GM18520 (cell line): Measurements from ENCODE around the gene TIMM44.
"Not testable (repeated sequence)": the region's sequence is repeated elsewhere in the genome, so short reads cannot be mapped to it uniquely, and the experiment has no call there.

Experiments used
- ATAC-seq: cut with Tn5 transposase; IDR thresholded peaks from one replicate; pipeline ENCODE4 v1.9.1; 2021; ENCODE audit not compliant: unreplicated experiment

The TIMM44 gene

GRCh38 chr19:7953060-7953459 lies 9.6 kb upstream of the TIMM44 start:
- ATAC-seq = no peak

- ATAC-seq = no peak
These were observed 4.5 kb upstream of the TIMM44 start for GRCh38 chr19:7947939-7948338.

- peak; percentile 15 for ATAC-seq
These were observed 803 bp upstream of the TIMM44 start for GRCh38 chr19:7944177-7944761.

GRCh38 chr19:7942981-7943443 lies 454 bp downstream of the TIMM44 start:
- ATAC-seq = no peak

- no peak for ATAC-seq
These were observed 1.4 kb downstream of the TIMM44 start for GRCh38 chr19:7941895-7942596.

GRCh38 chr19:7940841-7941240 lies 2.6 kb downstream of the TIMM44 start:
- ATAC-seq = no peak

GRCh38 chr19:7934766-7935165 lies 8.7 kb downstream of the TIMM44 start:
- ATAC-seq = no peak

- no peak for ATAC-seq
These were observed 9.4 kb downstream of the TIMM44 start for GRCh38 chr19:7933828-7934725.

GRCh38 chr19:7933411-7933810 lies 10.1 kb downstream of the TIMM44 start:
- no peak for ATAC-seq

GRCh38 chr19:7932930-7933300 lies 10.6 kb downstream of the TIMM44 start:
- no peak for ATAC-seq

- no peak for ATAC-seq
These were observed 11.1 kb downstream of the TIMM44 start for GRCh38 chr19:7932276-7932929.

GRCh38 chr19:7931221-7932061 lies 12.0 kb downstream of the TIMM44 start:
- no peak for ATAC-seq

- ATAC-seq = no peak
These were observed 12.7 kb downstream of the TIMM44 start for GRCh38 chr19:7930765-7931164.

GRCh38 chr19:7930030-7930429 lies 13.4 kb downstream of the TIMM44 start:
- ATAC-seq = not testable (repeated sequence)

- no peak for ATAC-seq
These were observed 14.4 kb downstream of the TIMM44 start for GRCh38 chr19:7928741-7929701.

- no peak for ATAC-seq
These were observed 15.1 kb downstream of the TIMM44 start for GRCh38 chr19:7928334-7928706.

- ATAC-seq = no peak
These were observed 15.7 kb downstream of the TIMM44 start for GRCh38 chr19:7927605-7928333.

- no peak for ATAC-seq
These were observed 16.5 kb downstream of the TIMM44 start for GRCh38 chr19:7926727-7927604.
